ENCODE data around the gene ABCC2.

The ABCC2 gene

DNA sequence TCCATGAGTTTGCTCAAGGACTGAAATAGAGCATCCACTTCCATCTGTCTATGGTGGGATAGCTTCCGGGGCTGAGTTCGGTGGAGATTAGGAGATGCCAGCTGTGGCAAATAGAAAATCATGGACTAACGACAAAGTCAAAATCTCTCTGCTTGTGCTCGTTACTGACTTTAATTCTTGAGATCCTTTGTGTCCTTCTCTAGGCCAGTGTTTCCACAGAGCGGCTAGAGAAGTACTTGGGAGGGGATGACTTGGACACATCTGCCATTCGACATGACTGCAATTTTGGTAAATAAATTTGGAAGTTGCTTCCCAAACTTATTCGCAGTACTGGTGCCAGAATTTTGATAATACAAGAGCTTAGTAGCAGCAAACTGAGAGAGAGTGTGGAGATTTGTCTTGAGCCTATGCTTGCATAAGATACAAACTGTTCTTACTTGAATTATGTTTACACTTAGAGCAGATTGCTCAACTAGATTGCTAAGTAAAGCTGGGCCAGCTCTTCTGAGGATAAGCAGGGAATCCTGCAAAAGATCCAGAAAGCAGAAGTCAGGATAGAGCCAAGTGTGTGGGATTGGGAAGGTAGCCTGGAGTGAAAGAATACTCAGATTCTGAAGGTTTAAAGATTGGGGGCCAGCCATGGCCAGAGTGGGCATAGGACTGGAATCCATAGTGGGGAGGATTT is 27.6 kb downstream of the ABCC2 start:
- no peaks in the 10 kb centered on the region for H3K9me3 ChIP-seq (ENCODE audit: insufficient read depth, low read depth, low read length)
- TF ChIP-seq, protein P1, sequence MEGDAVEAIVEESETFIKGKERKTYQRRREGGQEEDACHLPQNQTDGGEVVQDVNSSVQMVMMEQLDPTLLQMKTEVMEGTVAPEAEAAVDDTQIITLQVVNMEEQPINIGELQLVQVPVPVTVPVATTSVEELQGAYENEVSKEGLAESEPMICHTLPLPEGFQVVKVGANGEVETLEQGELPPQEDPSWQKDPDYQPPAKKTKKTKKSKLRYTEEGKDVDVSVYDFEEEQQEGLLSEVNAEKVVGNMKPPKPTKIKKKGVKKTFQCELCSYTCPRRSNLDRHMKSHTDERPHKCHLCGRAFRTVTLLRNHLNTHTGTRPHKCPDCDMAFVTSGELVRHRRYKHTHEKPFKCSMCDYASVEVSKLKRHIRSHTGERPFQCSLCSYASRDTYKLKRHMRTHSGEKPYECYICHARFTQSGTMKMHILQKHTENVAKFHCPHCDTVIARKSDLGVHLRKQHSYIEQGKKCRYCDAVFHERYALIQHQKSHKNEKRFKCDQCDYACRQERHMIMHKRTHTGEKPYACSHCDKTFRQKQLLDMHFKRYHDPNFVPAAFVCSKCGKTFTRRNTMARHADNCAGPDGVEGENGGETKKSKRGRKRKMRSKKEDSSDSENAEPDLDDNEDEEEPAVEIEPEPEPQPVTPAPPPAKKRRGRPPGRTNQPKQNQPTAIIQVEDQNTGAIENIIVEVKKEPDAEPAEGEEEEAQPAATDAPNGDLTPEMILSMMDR (conservative IDR thresholded peaks at IDR 0.05; ENCODE audit: low read length) = no peak
- no peak for TF ChIP-seq EZH2phosphoT487 (IDR thresholded peaks at IDR 0.05; ENCODE audit: borderline replicate concordance)
- H3K4me3 ChIP-seq (ENCODE audit: low read length, poor library complexity, severe bottlenecking) = no peak overlapping the region

DNA sequence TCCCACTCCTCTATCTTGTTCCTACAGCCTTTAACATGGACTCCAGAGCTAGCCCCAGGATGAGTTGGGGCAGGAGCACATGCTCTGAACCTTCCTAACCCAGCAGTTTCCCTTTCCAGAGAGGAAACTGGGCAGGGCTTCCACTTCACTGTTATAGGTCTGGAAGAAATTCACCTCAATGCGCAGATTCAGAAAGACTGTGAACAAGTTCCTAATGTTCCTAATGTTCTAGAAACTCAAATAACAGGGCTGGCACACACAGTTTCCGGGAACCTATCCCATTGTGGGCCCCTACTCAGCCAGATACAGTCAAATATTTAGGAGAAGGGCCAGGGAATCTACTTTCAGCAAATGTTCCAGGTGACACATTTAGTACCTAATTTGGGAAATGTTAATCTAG is 29.7 kb downstream of the ABCC2 start:
- H3K4me3 ChIP-seq (ENCODE audit: low read length, poor library complexity, severe bottlenecking) = no peak overlapping the region
- no peaks in the 10 kb centered on the region for H3K36me3 ChIP-seq (ENCODE audit: insufficient read depth, low read length)
- no peaks in the 10 kb centered on the region for H3F3A ChIP-seq (ENCODE audit: low read depth)
- no peaks in the 10 kb centered on the region for H3K4me1 ChIP-seq (ENCODE audit: insufficient read depth, low read length, poor library complexity, severe bottlenecking)
- no peak overlapping the region for H3K9ac ChIP-seq (ENCODE audit: low read depth, low read length, poor library complexity, severe bottlenecking)
- no peaks in the 10 kb centered on the region for H3K79me2 ChIP-seq (ENCODE audit: insufficient read depth, low read length)
- no peaks in the 10 kb centered on the region for H3K27me3 ChIP-seq (ENCODE audit: insufficient read depth, low read length, poor library complexity, severe bottlenecking)
- H3K9me2 ChIP-seq (replicated peaks; ENCODE audit: low read depth, low read length) = no peaks in the 10 kb centered on the region
- no peak overlapping the region for H3K4me2 ChIP-seq (ENCODE audit: low read depth, low read length, poor library complexity, severe bottlenecking)
- TF ChIP-seq, protein P1 (conservative IDR thresholded peaks at IDR 0.05; ENCODE audit: low read length) = no peak
- no peak for TF ChIP-seq EZH2phosphoT487 (IDR thresholded peaks at IDR 0.05; ENCODE audit: borderline replicate concordance)
- no peaks in the 10 kb centered on the region for H3K9me3 ChIP-seq (ENCODE audit: insufficient read depth, low read depth, low read length)
- H4K20me1 ChIP-seq (ENCODE audit: insufficient read depth, low read length, poor library complexity, severe bottlenecking) = no peaks in the 10 kb centered on the region
- H2AFZ ChIP-seq (ENCODE audit: low read length) = no peak overlapping the region

More for the DNA sequence above, 27.6 kb downstream of the ABCC2 start:
- no peak overlapping the region for H3K9ac ChIP-seq (ENCODE audit: low read depth, low read length, poor library complexity, severe bottlenecking)
- no peaks in the 10 kb centered on the region for H3K27me3 ChIP-seq (ENCODE audit: insufficient read depth, low read length, poor library complexity, severe bottlenecking)
- no peaks in the 10 kb centered on the region for H3K9me2 ChIP-seq (replicated peaks; ENCODE audit: low read depth, low read length)
- H3K79me2 ChIP-seq (ENCODE audit: insufficient read depth, low read length) = no peaks in the 10 kb centered on the region
- H2AFZ ChIP-seq (ENCODE audit: low read length) = no peak overlapping the region
- no peaks in the 10 kb centered on the region for H3F3A ChIP-seq (ENCODE audit: low read depth)
- H3K4me1 ChIP-seq (ENCODE audit: insufficient read depth, low read length, poor library complexity, severe bottlenecking) = no peaks in the 10 kb centered on the region
- no peaks in the 10 kb centered on the region for H3K36me3 ChIP-seq (ENCODE audit: insufficient read depth, low read length)
- H3K4me2 ChIP-seq (ENCODE audit: low read depth, low read length, poor library complexity, severe bottlenecking) = no peak overlapping the region
- no peaks in the 10 kb centered on the region for H4K20me1 ChIP-seq (ENCODE audit: insufficient read depth, low read length, poor library complexity, severe bottlenecking)

DNA sequence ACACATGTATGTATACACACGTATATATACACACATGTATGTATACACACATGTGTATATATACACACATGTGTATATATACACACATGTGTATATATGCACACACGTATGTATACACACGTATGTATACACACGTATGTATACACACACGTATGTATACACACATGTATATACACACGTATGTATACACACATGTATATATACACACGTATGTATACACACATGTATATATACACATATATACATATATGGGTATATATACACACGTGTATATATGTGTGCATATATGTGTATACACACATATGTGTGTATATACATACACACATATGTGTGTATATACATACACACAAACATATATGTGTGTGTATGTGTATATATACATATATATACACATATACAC is 31.7 kb downstream of the ABCC2 start:
- Histone ChIP-seq H3K27me3 (ENCODE audit: insufficient read depth, low read length, poor library complexity, severe bottlenecking) (no peaks in the 10 kb centered on the region), H3K9me3 (ENCODE audit: insufficient read depth, low read depth, low read length) (no peaks in the 10 kb centered on the region), H3K9me2 (replicated peaks; ENCODE audit: low read depth, low read length) (no peaks in the 10 kb centered on the region), H3K4me1 (ENCODE audit: insufficient read depth, low read length, poor library complexity, severe bottlenecking) (no peaks in the 10 kb centered on the region), H3K4me2 (ENCODE audit: low read depth, low read length, poor library complexity, severe bottlenecking) (no peak overlapping the region), H3K36me3 (ENCODE audit: insufficient read depth, low read length) (no peaks in the 10 kb centered on the region), H4K20me1 (ENCODE audit: insufficient read depth, low read length, poor library complexity, severe bottlenecking) (no peaks in the 10 kb centered on the region), H3K4me3 (ENCODE audit: low read length, poor library complexity, severe bottlenecking) (no peak overlapping the region), H3K9ac (ENCODE audit: low read depth, low read length, poor library complexity, severe bottlenecking) (no peak overlapping the region), H2AFZ (ENCODE audit: low read length) (no peak overlapping the region), H3F3A (ENCODE audit: low read depth) (no peaks in the 10 kb centered on the region), H3K79me2 (ENCODE audit: insufficient read depth, low read length) (no peaks in the 10 kb centered on the region)
- TF ChIP-seq, protein P1 (conservative IDR thresholded peaks at IDR 0.05; ENCODE audit: low read length) = no peak
- no peak for TF ChIP-seq EZH2phosphoT487 (IDR thresholded peaks at IDR 0.05; ENCODE audit: borderline replicate concordance)

Data from Loucy (cell line).